HG03280 (cell line): ENCODE measurements around the gene KCNIP2.
A peak's percentile ranks its signal among the peaks of the same experiment; 100 is the strongest.

ENCODE experiments used
- ATAC-seq: cut with Tn5 transposase; IDR thresholded peaks from one replicate; pipeline ENCODE4 v1.9.1; 2021; ENCODE audit warnings: mild to moderate bottlenecking, moderate library complexity; ENCODE audit not compliant: unreplicated experiment

Gene KCNIP2

GRCh38 chr10:101843032-101844021 lies at the start of gene KCNIP2:
Gene KCNIP2, minus strand, starts transcription at chr10:101843800. Its CDS starts 232 bp downstream, at chr10:101843568.
- ATAC-seq = no peak

GRCh38 chr10:101892782-101893391 lies 49.3 kb upstream of the KCNIP2 start:
- ATAC-seq = no peak

GRCh38 chr10:101889256-101890210 lies 45.9 kb upstream of the KCNIP2 start:
- peak; percentile 66 for ATAC-seq

- no peak for ATAC-seq
These were observed 44.8 kb upstream of the KCNIP2 start for GRCh38 chr10:101888251-101888949.

GRCh38 chr10:101887775-101888174 lies 44.2 kb upstream of the KCNIP2 start:
- ATAC-seq = no peak

GRCh38 chr10:101886521-101887312 lies 43.1 kb upstream of the KCNIP2 start:
- no peak for ATAC-seq

GRCh38 chr10:101881036-101881774 lies 37.6 kb upstream of the KCNIP2 start:
- ATAC-seq = no peak

GRCh38 chr10:101880232-101880573 lies 36.6 kb upstream of the KCNIP2 start:
- no peak for ATAC-seq

- ATAC-seq = no peak
These were observed 36.0 kb upstream of the KCNIP2 start for GRCh38 chr10:101879456-101880231.

- no peak for ATAC-seq
These were observed 35.3 kb upstream of the KCNIP2 start for GRCh38 chr10:101878869-101879268.

- no peak for ATAC-seq
These were observed 31.6 kb upstream of the KCNIP2 start for GRCh38 chr10:101875068-101875688.

- no peak for ATAC-seq
These were observed 30.7 kb upstream of the KCNIP2 start for GRCh38 chr10:101874252-101874651.

GRCh38 chr10:101867931-101868330 lies 24.3 kb upstream of the KCNIP2 start:
- ATAC-seq = no peak

- peak; percentile 63 for ATAC-seq
These were observed 15.9 kb upstream of the KCNIP2 start for GRCh38 chr10:101859530-101859929.

- ATAC-seq = peak; percentile 77
These were observed 15.3 kb upstream of the KCNIP2 start for GRCh38 chr10:101858723-101859500.

- ATAC-seq = no peak
These were observed 14.3 kb upstream of the KCNIP2 start for GRCh38 chr10:101857802-101858476.
